ENCODE data around the gene TMEM184B.

The TMEM184B gene

GRCh38 chr22:38290347-38290746 lies 17.5 kb upstream of the TMEM184B start:
- Histone ChIP-seq H3K4me3 (replicated peaks; ENCODE audit: low read depth, low read length) (no peak overlapping the region), H3K27me3 (replicated peaks; ENCODE audit: control insufficient read depth, insufficient read depth, low read length) (no peaks in the 10 kb centered on the region), H3K36me3 (ENCODE audit: control insufficient read depth, insufficient read depth, low read length) (peaks cover 20% of the 10 kb centered on the region)
- no peak for DNase-seq (ENCODE audit: extremely low read depth, insufficient read length)
- no peak for TF ChIP-seq CTCF (IDR thresholded peaks at IDR 0.05; ENCODE audit: insufficient read depth, low read length, poor library complexity, severe bottlenecking)

- TF ChIP-seq CTCF (IDR thresholded peaks at IDR 0.05; ENCODE audit: insufficient read depth, low read length, poor library complexity, severe bottlenecking) = no peak
- no peak overlapping the region for H3K4me3 ChIP-seq (replicated peaks; ENCODE audit: low read depth, low read length)
- no peaks in the 10 kb centered on the region for H3K27me3 ChIP-seq (replicated peaks; ENCODE audit: control insufficient read depth, insufficient read depth, low read length)
- DNase-seq (ENCODE audit: extremely low read depth, insufficient read length) = no peak
- peaks cover 16% of the 10 kb centered on the region for H3K36me3 ChIP-seq (ENCODE audit: control insufficient read depth, insufficient read depth, low read length)
Measured at GRCh38 chr22:38289583-38290082, 16.8 kb upstream of the TMEM184B start.

- no peak for DNase-seq (ENCODE audit: extremely low read depth, insufficient read length)
- no peak overlapping the region for H3K4me3 ChIP-seq (replicated peaks; ENCODE audit: low read depth, low read length)
- H3K36me3 ChIP-seq (ENCODE audit: control insufficient read depth, insufficient read depth, low read length) = peaks cover 8% of the 10 kb centered on the region
- TF ChIP-seq CTCF (IDR thresholded peaks at IDR 0.05; ENCODE audit: insufficient read depth, low read length, poor library complexity, severe bottlenecking) = no peak
- H3K27me3 ChIP-seq (replicated peaks; ENCODE audit: control insufficient read depth, insufficient read depth, low read length) = no peaks in the 10 kb centered on the region
Measured at GRCh38 chr22:38286915-38287669, 14.3 kb upstream of the TMEM184B start.

- Histone ChIP-seq H3K36me3 (ENCODE audit: control insufficient read depth, insufficient read depth, low read length) (no peaks in the 10 kb centered on the region; the same call in 1 of the 2 replicates), H3K4me3 (replicated peaks; ENCODE audit: low read depth, low read length) (no peak overlapping the region), H3K27me3 (replicated peaks; ENCODE audit: control insufficient read depth, insufficient read depth, low read length) (no peaks in the 10 kb centered on the region)
- no peak for DNase-seq (ENCODE audit: extremely low read depth, insufficient read length)
- TF ChIP-seq CTCF (IDR thresholded peaks at IDR 0.05; ENCODE audit: insufficient read depth, low read length, poor library complexity, severe bottlenecking) = no peak
Measured at GRCh38 chr22:38285018-38285417, 12.2 kb upstream of the TMEM184B start.

GRCh38 chr22:38284042-38284402 lies 11.2 kb upstream of the TMEM184B start:
- no peak for TF ChIP-seq CTCF (IDR thresholded peaks at IDR 0.05; ENCODE audit: insufficient read depth, low read length, poor library complexity, severe bottlenecking)
- DNase-seq (ENCODE audit: extremely low read depth, insufficient read length) = no peak
- Histone ChIP-seq H3K4me3 (replicated peaks; ENCODE audit: low read depth, low read length) (no peak overlapping the region), H3K27me3 (replicated peaks; ENCODE audit: control insufficient read depth, insufficient read depth, low read length) (no peaks in the 10 kb centered on the region), H3K36me3 (ENCODE audit: control insufficient read depth, insufficient read depth, low read length) (no peaks in the 10 kb centered on the region)

All from GM06990 (cell line).